GM18907 (cell line): ENCODE measurements around the gene TANGO6.
"Not testable (repeated sequence)": the region's sequence is repeated elsewhere in the genome, so short reads cannot be mapped to it uniquely, and the experiment has no call there.

Source experiments
- ATAC-seq: cut with Tn5 transposase; IDR thresholded peaks from one replicate; pipeline ENCODE4 v1.9.1; 2021; ENCODE audit warnings: mild to moderate bottlenecking, moderate library complexity; ENCODE audit not compliant: unreplicated experiment

Gene TANGO6

DNA sequence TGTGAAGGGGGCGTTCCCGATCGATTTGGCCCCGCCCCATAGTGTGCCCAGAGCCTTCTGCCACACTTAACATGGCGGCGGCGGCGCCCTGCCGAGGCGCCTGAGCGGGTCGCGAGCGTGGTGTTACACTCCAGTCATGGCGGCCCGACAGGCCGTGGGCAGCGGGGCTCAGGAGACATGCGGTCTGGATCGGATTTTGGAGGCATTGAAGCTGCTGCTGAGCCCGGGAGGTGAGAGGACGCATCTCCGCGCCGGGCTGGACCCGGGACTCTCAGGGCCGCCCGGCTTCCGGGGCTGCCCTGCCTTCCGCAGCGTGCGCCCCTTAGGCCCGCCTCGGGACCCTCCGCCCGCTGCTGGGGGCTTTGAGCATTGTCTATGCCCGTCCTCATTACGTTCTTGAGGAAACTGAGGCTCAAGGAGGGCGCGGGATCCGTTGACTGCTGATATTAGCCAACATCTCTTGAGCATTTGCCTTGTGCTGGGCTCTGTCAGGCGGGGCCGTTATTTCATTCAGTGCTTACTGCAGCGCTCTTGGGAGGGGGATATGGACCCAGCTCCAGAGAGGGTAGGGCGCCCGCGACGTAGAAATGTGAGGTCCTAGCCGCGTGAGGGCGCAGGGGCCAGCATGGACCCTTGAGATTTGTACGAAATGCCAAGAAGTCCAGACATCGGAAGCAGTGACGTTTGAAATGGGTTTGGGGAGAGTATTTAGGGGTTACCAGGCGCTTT lies at the start of gene TANGO6:
TANGO6 (plus strand) TSS at position 50 of the 729 bp plus-strand sequence; CDS start at position 137, 87 bp downstream.
- peak; percentile 88 for ATAC-seq

DNA sequence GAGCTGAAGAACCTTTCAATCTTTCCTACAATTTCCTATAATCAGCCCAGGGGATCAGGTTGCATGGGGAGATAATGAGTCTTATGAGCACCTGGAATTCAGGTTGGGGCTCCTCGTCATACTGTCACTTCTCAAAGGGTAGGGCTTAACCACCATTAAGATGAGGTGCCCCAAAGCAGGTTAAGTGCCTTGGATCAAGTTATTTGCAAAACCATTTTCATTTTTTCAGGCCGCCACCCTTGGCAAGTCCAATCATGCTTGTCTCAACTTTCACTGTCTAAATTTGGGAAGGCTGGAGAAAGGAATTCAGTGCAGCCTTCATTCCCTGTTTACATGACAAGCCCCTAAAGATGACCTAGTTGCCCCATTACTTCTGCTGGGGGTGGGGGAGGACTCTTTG lies 44.9 kb upstream of the TANGO6 start:
- ATAC-seq = no peak

DNA sequence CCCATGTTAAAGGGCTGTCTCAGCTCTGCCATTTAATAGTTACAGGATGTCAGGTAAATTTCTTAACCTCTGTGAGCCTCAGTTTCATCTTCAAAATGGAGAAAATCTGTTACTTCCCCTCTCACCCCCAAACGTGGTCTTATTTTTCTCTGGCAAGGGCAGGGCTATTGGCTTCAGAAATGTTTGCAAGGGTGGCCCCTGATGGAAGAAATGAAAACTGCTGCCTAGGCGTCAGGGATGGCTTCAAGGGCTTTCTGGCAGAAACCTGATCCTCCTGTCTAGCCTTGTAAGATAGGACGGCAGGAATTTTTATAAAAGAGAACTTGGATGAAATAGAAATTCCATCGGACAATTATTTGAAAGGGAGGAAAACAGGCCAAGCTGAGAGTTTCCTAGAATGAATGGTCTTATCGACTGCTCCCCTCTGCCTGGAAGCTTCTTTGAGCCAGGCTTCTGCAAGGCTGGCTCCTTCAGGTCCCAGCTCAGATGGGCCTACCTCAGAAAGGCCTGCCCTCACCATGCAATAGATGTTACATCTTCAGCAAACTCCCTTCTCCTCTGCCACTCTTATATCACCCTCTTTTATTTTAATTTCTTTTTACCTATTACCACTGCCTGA lies 43.0 kb upstream of the TANGO6 start:
- ATAC-seq = peak; percentile 69

DNA sequence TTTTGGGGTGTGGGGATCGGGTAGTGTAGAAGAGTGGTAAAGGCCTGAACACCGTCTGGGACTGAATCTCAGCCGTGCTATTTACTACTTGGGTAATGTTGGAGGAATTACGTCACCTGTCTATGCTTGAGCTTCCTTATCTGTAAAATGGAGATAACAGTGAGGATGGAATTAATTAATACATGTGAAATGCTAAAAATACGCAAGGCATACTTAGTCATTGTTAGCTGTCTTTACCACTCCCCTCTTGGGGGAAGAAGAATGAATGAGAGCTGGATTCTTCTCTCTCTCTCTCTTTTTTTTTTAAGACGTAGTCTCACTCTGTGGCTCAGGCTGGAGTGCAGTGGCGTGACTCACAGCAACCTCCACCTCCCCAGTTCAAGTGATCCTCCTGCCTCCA lies 41.1 kb upstream of the TANGO6 start:
- ATAC-seq = no peak

DNA sequence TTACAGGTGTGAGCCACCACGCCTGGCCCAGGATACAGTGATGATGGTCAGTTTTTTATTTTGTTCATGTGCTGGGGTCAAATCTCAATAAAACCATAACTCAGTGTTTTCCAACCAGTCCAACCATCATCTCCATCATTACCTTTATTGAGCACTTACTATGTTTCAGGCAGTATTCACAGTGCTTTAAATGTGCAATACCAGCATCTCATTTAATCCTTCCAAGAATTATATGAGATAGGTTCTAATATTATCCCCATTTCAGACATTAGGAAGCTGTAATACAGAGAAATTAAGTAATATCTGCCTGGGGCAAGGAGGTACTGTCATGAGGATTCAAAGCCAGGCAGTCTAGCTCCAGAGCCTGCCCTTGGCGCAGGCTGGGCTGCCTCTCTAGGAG lies 36.9 kb upstream of the TANGO6 start:
- no peak for ATAC-seq

DNA sequence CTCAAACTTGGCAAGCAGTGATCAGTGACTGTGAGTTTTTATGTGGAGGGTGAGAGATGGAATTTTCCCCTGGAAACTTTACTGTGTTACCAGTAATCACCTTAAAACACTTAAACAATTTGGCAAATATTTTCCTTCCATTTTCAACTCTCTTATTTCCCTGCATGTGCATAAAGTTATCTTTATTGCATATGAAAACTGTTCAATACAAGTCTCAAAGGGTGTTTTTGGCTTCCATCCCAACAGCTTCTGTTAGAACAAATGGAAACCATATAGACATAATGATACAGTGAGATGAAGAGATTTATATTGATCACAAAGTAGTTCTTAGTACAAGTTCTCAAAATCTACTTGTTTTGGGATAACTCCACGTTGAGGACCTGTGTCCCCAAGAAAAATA lies 36.4 kb upstream of the TANGO6 start:
- no peak for ATAC-seq

DNA sequence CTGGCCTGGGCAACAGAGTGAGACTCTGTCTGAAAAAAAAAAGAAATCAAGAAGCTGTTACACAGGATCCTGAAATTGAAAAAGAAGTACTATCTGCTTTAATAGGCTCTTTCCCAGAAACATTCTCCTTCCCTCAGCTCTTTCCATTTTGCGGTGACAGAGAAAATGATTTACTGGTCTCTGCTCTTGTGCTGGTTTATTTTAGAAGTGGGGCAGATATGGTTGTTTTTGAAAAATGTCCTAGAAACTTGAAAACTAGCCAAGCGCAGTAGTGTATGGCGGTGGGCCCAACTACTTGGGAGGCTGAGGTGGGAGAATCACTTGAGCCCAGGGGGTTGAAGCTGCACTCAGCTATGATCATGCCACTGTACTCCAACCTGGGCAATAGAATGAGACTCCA lies 28.8 kb upstream of the TANGO6 start:
- no peak for ATAC-seq

DNA sequence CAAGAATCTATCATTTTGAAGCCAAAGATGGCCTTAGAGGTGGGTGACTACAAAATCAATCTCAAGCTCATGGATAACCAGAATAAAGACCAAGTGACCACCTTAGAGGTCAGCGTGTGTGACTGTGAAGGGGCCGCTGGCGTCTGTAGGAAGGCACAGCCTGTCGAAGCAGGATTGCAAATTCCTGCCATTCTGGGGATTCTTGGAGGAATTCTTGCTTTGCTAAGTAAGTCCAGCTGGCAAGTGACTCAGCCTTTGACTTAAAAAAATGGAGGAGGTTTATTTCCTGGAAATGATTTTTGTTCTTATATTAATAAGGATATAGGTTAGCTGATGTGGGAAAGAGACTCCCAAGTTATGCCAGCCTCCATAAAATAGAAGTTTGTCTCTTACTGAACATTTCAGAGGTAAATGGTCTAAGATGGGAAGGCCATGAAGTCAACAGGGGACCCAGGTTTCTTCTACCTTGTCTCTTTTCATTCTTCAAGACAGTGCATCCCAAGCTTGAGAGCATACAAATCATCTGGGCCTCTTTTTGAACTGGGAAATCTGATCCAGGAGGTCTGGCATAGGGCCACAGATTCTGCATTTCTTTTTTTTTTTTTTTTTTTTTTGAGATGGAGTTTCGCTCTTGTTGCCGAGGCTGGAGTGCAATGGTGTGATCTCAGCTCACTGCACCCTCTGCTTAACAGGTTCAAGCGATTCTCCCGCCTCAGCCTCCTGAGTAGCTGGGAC lies 19.8 kb upstream of the TANGO6 start:
- ATAC-seq = no peak

DNA sequence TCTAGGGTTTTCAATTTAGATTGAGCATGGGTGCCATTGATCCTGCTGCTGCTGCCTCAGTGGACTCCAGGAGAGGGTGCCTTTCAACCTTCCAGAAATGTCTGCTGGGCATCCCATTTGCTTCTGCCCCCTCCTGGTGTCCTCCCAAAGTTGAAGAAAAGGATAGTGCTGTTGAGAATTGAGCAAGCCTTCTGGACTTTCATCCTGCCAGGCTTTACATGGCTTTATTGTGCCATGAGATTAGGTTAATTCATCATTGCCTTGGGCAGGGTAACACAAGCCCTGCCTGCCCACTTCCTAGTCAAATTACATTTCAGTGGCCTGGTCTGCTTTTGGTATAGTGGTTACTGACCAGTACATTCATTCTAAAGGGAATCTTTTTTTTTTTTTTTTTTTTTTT lies 17.9 kb upstream of the TANGO6 start:
- no peak for ATAC-seq

DNA sequence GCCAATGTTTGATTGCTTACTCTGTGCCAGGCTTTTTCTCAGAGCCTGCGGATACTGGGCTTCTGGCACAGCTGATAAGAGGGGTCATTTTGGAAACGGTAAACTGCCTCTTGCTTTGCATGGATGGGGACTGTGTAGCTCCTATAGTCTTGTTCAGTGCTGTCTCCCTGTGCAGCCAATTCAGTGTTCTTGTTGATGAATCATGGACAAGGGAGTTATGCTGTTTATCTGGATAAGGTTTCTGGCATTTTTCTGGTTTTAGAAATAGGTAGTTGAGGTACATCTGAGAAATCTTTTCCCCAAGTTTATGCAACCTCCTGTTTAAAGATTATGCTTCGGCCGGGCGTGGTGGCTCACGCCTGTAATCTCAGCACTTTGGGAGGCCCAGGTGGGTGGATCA lies 16.7 kb upstream of the TANGO6 start:
- ATAC-seq = no peak

DNA sequence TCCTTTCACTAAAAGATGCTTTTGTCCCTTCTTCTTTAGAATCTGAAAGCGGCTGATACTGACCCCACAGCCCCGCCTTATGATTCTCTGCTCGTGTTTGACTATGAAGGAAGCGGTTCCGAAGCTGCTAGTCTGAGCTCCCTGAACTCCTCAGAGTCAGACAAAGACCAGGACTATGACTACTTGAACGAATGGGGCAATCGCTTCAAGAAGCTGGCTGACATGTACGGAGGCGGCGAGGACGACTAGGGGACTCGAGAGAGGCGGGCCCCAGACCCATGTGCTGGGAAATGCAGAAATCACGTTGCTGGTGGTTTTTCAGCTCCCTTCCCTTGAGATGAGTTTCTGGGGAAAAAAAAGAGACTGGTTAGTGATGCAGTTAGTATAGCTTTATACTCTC lies 10.1 kb upstream of the TANGO6 start:
- ATAC-seq = no peak

DNA sequence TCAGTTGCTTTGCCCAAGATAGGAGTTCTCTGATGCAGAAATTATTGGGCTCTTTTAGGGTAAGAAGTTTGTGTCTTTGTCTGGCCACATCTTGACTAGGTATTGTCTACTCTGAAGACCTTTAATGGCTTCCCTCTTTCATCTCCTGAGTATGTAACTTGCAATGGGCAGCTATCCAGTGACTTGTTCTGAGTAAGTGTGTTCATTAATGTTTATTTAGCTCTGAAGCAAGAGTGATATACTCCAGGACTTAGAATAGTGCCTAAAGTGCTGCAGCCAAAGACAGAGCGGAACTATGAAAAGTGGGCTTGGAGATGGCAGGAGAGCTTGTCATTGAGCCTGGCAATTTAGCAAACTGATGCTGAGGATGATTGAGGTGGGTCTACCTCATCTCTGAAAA lies 8.8 kb upstream of the TANGO6 start:
- no peak for ATAC-seq

DNA sequence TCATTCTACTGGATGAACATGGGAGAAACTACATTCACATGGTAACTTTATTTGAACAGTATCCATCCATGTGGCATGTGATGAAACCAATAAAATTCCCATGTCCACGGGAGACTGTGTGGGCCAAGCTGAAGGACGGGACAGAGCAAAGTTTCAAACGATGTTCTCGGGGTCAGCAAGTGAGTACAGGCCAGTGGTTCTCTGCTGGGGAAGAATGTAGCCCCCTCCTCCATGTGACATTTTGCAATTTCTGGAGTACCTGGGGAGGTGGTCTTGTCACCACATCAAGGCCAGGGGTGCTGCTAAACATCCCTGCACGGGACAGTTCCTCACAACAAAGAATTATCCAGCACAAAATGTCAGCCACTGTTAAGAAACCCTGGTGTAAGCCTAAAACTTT lies 7.4 kb upstream of the TANGO6 start:
- ATAC-seq = no peak

DNA sequence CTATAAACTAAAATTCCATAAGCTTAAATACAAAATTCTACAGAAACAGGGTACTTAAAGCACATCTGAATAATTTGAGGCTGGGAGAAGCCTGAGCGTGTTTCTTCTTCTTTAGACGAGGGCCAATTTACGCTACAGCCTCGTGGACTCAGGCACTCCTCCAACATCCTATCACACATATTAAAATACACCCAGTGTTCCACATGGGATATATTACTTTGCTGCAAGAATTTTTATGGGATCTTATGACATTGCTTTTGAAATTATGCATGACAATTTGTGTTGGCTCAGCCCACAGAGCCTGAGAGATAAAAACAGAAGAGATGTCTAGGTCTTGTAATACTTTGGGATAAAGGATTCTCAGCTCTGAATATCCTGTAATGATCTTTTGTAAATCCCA lies 3.5 kb upstream of the TANGO6 start:
- ATAC-seq = no peak

DNA sequence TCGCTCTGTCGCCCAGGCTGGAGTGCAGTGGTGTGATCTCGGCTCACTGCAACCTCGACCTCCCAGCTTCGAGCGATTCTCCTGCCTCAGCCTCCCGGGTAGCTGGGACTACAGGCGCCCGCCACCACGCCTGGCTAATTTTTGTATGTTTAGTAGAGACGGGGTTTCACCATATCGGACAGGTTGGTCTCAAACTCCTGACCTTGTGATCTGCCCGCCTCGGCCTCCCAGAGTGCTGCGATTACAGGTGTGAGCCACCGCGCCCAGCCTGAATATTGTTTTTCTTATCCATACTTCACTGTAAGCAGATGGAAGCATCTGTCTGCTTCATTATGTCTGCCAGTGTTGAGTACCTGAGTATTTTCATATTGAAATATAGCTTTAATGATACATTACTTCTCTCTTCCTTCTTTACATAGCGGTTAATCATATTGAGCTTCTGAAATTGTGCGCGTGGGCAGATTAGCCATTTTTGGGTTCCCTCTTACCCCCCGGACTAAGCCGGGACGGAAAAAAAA lies 308 bp upstream of the TANGO6 start:
- not testable (repeated sequence) for ATAC-seq

DNA sequence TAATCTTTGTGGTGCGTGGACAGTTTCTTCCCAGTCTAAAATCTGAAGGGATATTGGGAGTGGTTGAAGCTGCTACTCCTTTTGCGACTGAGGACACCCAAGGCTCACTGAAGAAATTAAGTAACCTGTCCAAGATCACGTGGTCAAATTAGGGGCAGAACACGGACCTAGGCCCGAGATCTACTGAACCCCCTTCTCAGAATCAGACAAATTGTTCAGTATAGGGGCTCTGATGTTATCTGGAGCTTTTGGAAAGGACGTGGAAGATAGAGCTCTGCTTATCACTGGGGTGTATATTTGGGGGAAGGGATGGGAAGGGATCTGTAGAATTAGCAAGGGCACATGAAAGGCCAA lies 857 bp downstream of the TANGO6 start:
- ATAC-seq = no peak

DNA sequence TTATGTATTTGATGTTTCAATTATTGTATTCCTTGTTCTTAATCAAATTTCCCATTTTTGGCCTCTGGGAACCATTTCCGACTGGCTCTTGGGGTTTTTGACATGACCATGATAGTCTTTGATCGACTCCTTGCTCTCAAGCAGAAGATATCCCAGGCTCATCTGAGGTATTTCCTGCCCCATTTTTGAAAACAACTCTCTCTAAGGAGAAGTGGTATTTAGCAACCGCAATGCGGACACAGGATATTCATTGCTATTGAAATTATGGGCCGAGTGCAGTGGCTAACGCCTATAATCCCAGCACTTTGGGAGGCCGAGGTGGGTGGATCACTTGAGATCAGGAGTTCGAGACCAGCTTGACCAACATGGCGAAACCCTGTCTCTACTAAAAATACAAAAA lies 5.5 kb downstream of the TANGO6 start:
- ATAC-seq = no peak

DNA sequence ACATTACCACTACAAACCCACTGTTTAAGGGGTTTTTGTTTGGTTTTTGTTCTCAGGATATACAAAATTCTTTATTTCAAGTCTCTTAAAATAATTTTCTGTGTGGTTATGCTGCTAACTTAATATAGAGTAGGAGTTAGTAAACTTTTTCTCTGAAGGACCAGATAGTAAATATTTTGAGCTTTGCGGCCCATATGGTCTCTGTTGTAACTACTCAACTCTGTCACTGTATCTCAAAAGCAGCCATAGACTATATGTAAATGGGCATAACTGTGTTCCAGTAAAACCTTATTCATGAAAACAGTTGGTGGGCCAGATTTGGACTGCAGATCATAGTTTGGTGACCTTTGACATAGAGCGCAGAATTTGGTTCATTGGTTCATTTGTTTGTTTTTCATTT lies 7.2 kb downstream of the TANGO6 start:
- no peak for ATAC-seq

DNA sequence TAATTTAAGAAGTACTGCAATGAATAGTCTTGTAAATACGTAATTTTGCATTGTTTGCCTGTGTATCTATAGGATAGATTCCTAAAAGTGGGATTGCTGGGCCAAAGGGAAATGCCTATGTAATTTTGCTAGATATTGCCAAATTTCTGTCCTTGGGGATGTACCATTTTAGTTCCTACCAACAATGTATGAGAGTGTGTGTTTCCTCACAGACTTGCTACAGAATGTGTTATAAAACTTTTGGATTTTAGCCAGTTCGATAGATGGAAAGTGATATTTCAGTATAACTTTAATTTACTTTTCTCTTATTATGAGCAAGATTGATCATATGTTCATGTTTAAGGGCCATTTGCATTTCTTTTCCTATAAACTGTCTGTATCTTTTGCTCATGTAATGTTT lies 8.3 kb downstream of the TANGO6 start:
- no peak for ATAC-seq

DNA sequence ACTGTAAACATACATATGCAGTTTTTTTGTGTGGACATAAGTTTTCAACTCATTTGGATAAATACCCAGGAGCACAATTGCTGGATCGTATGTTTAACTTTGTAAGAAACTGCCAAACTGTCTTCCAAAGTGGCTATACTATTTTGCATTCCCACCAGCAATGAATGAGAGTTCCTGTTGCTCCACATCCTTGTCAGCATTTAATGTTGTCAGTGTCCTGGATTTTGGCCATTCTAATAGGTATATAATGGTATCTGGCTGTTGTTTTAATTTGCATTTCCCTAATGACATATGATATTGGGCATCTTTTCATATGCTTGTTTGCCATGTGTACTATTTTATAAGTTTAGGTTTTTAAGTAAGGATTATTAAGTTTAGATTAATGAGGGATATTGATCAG lies 14.1 kb downstream of the TANGO6 start:
- ATAC-seq = no peak

DNA sequence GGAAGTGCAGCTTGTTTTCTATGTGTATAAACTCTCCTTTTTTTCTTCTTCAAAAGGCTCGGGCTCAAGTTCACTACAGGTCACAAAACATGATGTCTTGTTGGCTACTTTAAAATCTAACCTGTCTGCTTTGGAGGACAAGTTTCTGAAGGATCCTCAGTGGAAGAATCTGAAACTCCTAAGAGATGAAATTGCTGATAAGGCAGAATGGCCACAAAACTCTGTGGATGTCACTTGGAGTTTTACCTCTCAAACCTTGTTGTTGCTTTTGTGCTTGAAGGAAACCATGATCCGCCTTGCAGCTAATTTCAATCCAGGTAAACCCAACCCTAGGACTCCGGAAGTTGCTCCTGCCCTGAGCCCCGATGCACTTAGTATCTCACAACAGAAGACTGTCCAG lies 16.5 kb downstream of the TANGO6 start:
- no peak for ATAC-seq
